H54 (cell line): ENCODE measurements around the gene PCYOX1L.

Experiments
- DNase-seq: peaks from one replicate; pipeline ENCODE4 v3.0.0; 2011; ENCODE audit warnings: low spot score, mixed read lengths; ENCODE audit not compliant: insufficient read length
- FAIRE-seq: peaks from 3 replicates; lab custom pipeline; 2011; peaks lifted over from hg19 to GRCh38; lab: Jason Lieb, UNC
- POLR2A ChIP-seq: IDR thresholded peaks from 2 replicates; pipeline ENCODE4 v1.6.1; 2011; ENCODE audit warnings: low read depth, mild to moderate bottlenecking, low read length

The PCYOX1L gene

GRCh38 chr5:149406979-149407306 is 49.1 kb downstream of the PCYOX1L start:
- no peak for FAIRE-seq
- TF ChIP-seq POLR2A = no peak
- DNase-seq = no peak

- no peak for TF ChIP-seq POLR2A
- DNase-seq (no peak), FAIRE-seq (no peak)
Measured at GRCh38 chr5:149407323-149408251, 49.7 kb downstream of the PCYOX1L start.

GRCh38 chr5:149408252-149409099 is 50.6 kb downstream of the PCYOX1L start:
- FAIRE-seq = no peak
- no peak for TF ChIP-seq POLR2A

GRCh38 chr5:149409268-149409948 is 51.6 kb downstream of the PCYOX1L start:
- no peak for TF ChIP-seq POLR2A
- FAIRE-seq = no peak
- DNase-seq = no peak

More at GRCh38 chr5:149408252-149409099, 50.6 kb downstream of the PCYOX1L start:
- DNase-seq = no peak

- DNase-seq (no peak), FAIRE-seq (no peak)
- no peak for TF ChIP-seq POLR2A
Measured at GRCh38 chr5:149410071-149410470, 52.2 kb downstream of the PCYOX1L start.

GRCh38 chr5:149410721-149411432 is 53.0 kb downstream of the PCYOX1L start:
- DNase-seq = no peak
- no peak for FAIRE-seq
- TF ChIP-seq POLR2A = no peak

GRCh38 chr5:149411738-149412519 is 54.1 kb downstream of the PCYOX1L start:
- TF ChIP-seq POLR2A = no peak
- DNase-seq (no peak), FAIRE-seq (no peak)

- no peak for TF ChIP-seq POLR2A
- FAIRE-seq (no peak), DNase-seq (no peak)
Measured at GRCh38 chr5:149412783-149413476, 55.1 kb downstream of the PCYOX1L start.

- no peak for TF ChIP-seq POLR2A
- DNase-seq = no peak
- FAIRE-seq = no peak
Measured at GRCh38 chr5:149413477-149414210, 55.8 kb downstream of the PCYOX1L start.

GRCh38 chr5:149414405-149415065 is 56.7 kb downstream of the PCYOX1L start:
- TF ChIP-seq POLR2A = no peak
- FAIRE-seq (no peak), DNase-seq (no peak)

GRCh38 chr5:149415066-149415967 is 57.5 kb downstream of the PCYOX1L start:
- TF ChIP-seq POLR2A = no peak
- DNase-seq (no peak), FAIRE-seq (no peak)
